ENCODE measurements around the gene TTR. TPM values are rescaled to one million over a fixed set of nuclear protein-coding genes. Genes with fewer than 3 reads are reported as not detected.

Gene TTR
- total RNA-seq, 1 donor from 2014 or later = not detected

DNA sequence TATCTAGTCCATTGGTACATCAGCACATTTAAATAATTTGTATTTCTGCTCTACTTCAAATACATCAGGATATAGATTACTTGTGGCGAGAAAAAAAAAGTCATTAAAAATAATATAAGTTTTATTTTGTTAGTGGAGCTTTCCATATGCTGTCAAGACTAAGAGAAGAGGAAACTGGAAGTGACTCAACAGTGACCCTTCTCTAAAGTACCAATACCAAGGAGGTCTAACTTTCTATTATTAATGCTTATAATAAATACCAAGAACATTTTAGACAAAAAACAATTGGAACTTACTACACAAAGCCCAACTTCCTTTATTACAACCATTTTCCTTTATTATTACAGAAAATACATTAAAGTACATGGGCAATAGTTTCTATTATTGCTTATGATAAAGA is 39.8 kb downstream of the TTR start:
- DNase-seq = no peak
- Mint-ChIP-seq H3K27ac (ENCODE audit: unreplicated experiment) (no peak overlapping the region), H3K9me3 (ENCODE audit: unreplicated experiment) (no peaks in the 10 kb centered on the region), H3K36me3 (ENCODE audit: unreplicated experiment) (peaks cover 5% of the 10 kb centered on the region), H3K4me1 (ENCODE audit: low read depth, unreplicated experiment) (no peaks in the 10 kb centered on the region), H3K4me3 (ENCODE audit: unreplicated experiment) (no peak overlapping the region), H3K27me3 (ENCODE audit: unreplicated experiment) (no peaks in the 10 kb centered on the region)
- TF ChIP-seq, protein P1, sequence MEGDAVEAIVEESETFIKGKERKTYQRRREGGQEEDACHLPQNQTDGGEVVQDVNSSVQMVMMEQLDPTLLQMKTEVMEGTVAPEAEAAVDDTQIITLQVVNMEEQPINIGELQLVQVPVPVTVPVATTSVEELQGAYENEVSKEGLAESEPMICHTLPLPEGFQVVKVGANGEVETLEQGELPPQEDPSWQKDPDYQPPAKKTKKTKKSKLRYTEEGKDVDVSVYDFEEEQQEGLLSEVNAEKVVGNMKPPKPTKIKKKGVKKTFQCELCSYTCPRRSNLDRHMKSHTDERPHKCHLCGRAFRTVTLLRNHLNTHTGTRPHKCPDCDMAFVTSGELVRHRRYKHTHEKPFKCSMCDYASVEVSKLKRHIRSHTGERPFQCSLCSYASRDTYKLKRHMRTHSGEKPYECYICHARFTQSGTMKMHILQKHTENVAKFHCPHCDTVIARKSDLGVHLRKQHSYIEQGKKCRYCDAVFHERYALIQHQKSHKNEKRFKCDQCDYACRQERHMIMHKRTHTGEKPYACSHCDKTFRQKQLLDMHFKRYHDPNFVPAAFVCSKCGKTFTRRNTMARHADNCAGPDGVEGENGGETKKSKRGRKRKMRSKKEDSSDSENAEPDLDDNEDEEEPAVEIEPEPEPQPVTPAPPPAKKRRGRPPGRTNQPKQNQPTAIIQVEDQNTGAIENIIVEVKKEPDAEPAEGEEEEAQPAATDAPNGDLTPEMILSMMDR (IDR thresholded peaks at IDR 0.05; ENCODE audit: partially characterized antibody, unreplicated experiment) = no peak

DNA sequence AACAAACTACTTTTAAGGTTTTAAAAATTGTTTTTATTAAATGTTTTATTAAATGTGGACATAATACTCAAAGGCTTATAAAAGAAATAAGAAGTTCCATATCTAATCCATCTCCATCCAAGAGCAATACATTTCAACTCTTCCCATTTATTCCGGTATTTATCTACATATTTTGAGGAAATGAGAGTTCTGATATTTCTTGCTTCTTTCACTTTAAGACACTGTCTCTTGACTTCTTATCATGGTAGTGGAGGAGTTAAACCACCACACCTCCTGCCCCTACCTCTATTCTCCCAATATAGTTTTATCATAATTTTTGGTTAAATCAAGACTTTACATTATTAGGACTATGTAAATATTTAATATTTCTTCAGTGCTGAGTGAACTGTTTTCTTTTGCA is 40.7 kb downstream of the TTR start:
- no peaks in the 10 kb centered on the region for H3K4me1 Mint-ChIP-seq (ENCODE audit: low read depth, unreplicated experiment)
- no peak for DNase-seq
- H3K27me3 Mint-ChIP-seq (ENCODE audit: unreplicated experiment) = no peaks in the 10 kb centered on the region
- peaks cover 8% of the 10 kb centered on the region for H3K36me3 Mint-ChIP-seq (ENCODE audit: unreplicated experiment)
- TF ChIP-seq, protein P1 (IDR thresholded peaks at IDR 0.05; ENCODE audit: partially characterized antibody, unreplicated experiment) = no peak
- no peak overlapping the region for H3K4me3 Mint-ChIP-seq (ENCODE audit: unreplicated experiment)
- H3K27ac Mint-ChIP-seq (ENCODE audit: unreplicated experiment) = no peak overlapping the region
- H3K9me3 Mint-ChIP-seq (ENCODE audit: unreplicated experiment) = no peaks in the 10 kb centered on the region

DNA sequence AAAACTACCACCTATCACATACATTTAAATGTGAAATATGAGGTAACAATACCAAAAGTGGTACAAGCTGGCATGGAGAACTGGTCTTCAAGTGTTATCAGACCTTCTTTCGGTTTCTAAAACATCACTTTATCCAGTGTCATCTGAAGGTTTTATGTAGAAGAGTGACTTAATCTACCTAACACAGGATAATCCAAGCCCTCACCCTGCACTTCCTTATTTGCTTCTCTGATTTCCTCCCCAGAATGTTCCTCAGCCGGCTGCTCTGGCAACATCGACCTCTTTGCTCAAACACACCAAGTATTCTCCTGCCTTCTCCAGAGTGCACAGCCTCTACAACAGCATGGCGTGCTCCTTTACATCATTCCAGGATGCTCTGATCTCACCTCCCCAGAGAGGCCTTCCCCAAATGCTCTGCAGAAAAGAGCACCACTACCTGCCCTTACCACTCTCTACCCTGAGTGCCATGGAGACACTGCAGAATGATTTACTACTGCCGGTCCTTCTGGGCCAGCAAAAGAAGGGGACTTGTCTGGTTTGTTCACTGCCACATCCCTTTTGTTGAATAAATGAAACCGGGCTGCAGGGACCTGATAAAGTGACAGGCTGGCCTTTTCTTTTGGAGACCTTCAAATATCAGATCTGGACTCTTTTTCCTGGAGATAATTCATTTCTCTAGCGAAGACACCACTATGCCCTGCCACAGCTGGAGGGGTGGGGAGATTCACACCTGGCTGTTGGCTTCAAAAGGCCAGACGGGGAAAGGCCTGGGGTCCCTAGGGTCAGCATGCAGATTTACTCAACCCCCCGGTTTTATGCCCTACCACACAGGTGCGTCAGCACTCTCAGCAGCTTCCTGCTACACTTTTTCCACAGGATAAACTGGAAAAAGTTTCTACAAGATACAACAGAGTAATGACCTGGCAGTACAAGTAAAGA is 42.0 kb downstream of the TTR start:
- H3K4me3 Mint-ChIP-seq (ENCODE audit: unreplicated experiment) = no peak overlapping the region
- no peaks in the 10 kb centered on the region for H3K9me3 Mint-ChIP-seq (ENCODE audit: unreplicated experiment)
- H3K27me3 Mint-ChIP-seq (ENCODE audit: unreplicated experiment) = no peaks in the 10 kb centered on the region
- TF ChIP-seq, protein P1 (IDR thresholded peaks at IDR 0.05; ENCODE audit: partially characterized antibody, unreplicated experiment) = no peak
- H3K4me1 Mint-ChIP-seq (ENCODE audit: low read depth, unreplicated experiment) = no peaks in the 10 kb centered on the region
- no peak for DNase-seq
- H3K36me3 Mint-ChIP-seq (ENCODE audit: unreplicated experiment) = peaks cover 9% of the 10 kb centered on the region
- no peak overlapping the region for H3K27ac Mint-ChIP-seq (ENCODE audit: unreplicated experiment)

GRCh38 chr18:31634331-31634713 is 42.6 kb downstream of the TTR start:
- no peaks in the 10 kb centered on the region for H3K27me3 Mint-ChIP-seq (ENCODE audit: unreplicated experiment)
- TF ChIP-seq, protein P1 (IDR thresholded peaks at IDR 0.05; ENCODE audit: partially characterized antibody, unreplicated experiment) = no peak
- peak overlapping the region; percentile 53 for H3K27ac Mint-ChIP-seq (ENCODE audit: unreplicated experiment)
- H3K9me3 Mint-ChIP-seq (ENCODE audit: unreplicated experiment) = no peaks in the 10 kb centered on the region
- H3K36me3 Mint-ChIP-seq (ENCODE audit: unreplicated experiment) = peaks cover 5% of the 10 kb centered on the region
- H3K4me3 Mint-ChIP-seq (ENCODE audit: unreplicated experiment) = no peak overlapping the region
- H3K4me1 Mint-ChIP-seq (ENCODE audit: low read depth, unreplicated experiment) = no peaks in the 10 kb centered on the region
- DNase-seq = no peak

DNA sequence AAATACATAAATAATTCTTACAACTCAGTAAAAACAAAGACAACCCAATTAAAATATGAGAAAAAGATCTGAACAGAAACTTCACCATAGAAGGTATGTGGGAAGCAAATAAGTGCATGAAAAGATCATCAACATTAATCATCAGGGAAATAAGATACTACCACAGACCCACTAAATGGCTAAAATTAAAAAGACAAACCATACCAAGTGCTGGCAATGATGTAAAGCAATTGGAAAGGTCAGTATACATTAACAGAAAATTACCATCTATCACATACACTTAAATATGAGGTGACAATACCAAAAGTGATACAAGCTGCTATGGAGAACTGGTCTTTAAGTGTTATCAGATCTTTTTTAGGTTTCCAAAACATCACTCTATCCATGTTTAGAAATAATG is 44.7 kb downstream of the TTR start:
- TF ChIP-seq, protein P1 (IDR thresholded peaks at IDR 0.05; ENCODE audit: partially characterized antibody, unreplicated experiment) = no peak
- H3K27me3 Mint-ChIP-seq (ENCODE audit: unreplicated experiment) = no peaks in the 10 kb centered on the region
- H3K27ac Mint-ChIP-seq (ENCODE audit: unreplicated experiment) = no peak overlapping the region
- DNase-seq = no peak
- H3K36me3 Mint-ChIP-seq (ENCODE audit: unreplicated experiment) = peaks cover 5% of the 10 kb centered on the region
- no peak overlapping the region for H3K4me3 Mint-ChIP-seq (ENCODE audit: unreplicated experiment)
- no peaks in the 10 kb centered on the region for H3K9me3 Mint-ChIP-seq (ENCODE audit: unreplicated experiment)
- no peaks in the 10 kb centered on the region for H3K4me1 Mint-ChIP-seq (ENCODE audit: low read depth, unreplicated experiment)
